Activated gamma-delta T cell (primary cell): ENCODE results near the gene CEACAM7.
"Not testable (repeated sequence)": the region's sequence is repeated elsewhere in the genome, so short reads cannot be mapped to it uniquely, and the experiment has no call there.

ENCODE experiments used
- DNase-seq: peaks from one replicate; lab custom pipeline; 2025; lab: John Stamatoyannopoulos, UW
- total RNA-seq, 2 donors: gene quantifications; one replicate each; lab custom pipeline; 2026; lab: John Stamatoyannopoulos, UW

Gene CEACAM7
- total RNA-seq: 0 reads per million in 2 donors

GRCh38 chr19:41688098-41688497 lies at the start of gene CEACAM7:
CEACAM7 (minus strand) TSS chr19:41688270; CDS start chr19:41688165, 105 bp downstream.
- DNase-seq: no peak

- no peak for DNase-seq
These were observed 47.1 kb upstream of the CEACAM7 start for GRCh38 chr19:41735071-41735600.

- no peak for DNase-seq
These were observed 46.5 kb upstream of the CEACAM7 start for GRCh38 chr19:41734585-41734984.

- no peak for DNase-seq
These were observed 46.1 kb upstream of the CEACAM7 start for GRCh38 chr19:41734156-41734555.

- no peak for DNase-seq
These were observed 38.4 kb upstream of the CEACAM7 start for GRCh38 chr19:41726493-41726892.

GRCh38 chr19:41720103-41720502 lies 32.0 kb upstream of the CEACAM7 start:
- no peak for DNase-seq

- no peak for DNase-seq
These were observed 30.7 kb upstream of the CEACAM7 start for GRCh38 chr19:41718761-41719160.

- no peak for DNase-seq
These were observed 26.5 kb upstream of the CEACAM7 start for GRCh38 chr19:41714598-41714997.

- DNase-seq: no peak
These were observed 23.5 kb upstream of the CEACAM7 start for GRCh38 chr19:41711376-41712261.

GRCh38 chr19:41709951-41710645 lies 22.0 kb upstream of the CEACAM7 start:
- DNase-seq: no peak

- not testable (repeated sequence) for DNase-seq
These were observed 21.4 kb upstream of the CEACAM7 start for GRCh38 chr19:41709516-41709915.

GRCh38 chr19:41708481-41708880 lies 20.4 kb upstream of the CEACAM7 start, which contains the start of gene CEACAM5:
CEACAM5 (plus strand) TSS chr19:41708626; CDS start chr19:41708732, 106 bp downstream.
- no peak for DNase-seq

GRCh38 chr19:41707871-41708371 lies 19.9 kb upstream of the CEACAM7 start:
- DNase-seq: no peak

GRCh38 chr19:41707502-41707812 lies 19.4 kb upstream of the CEACAM7 start:
- DNase-seq: no peak

GRCh38 chr19:41706741-41707501 lies 18.9 kb upstream of the CEACAM7 start:
- peak; percentile 22 for DNase-seq

- no peak for DNase-seq
These were observed 17.5 kb upstream of the CEACAM7 start for GRCh38 chr19:41705393-41706174.

- no peak for DNase-seq
These were observed 15.7 kb upstream of the CEACAM7 start for GRCh38 chr19:41703602-41704293.

GRCh38 chr19:41702171-41702651 lies 14.1 kb upstream of the CEACAM7 start:
- no peak for DNase-seq

GRCh38 chr19:41701401-41702075 lies 13.5 kb upstream of the CEACAM7 start:
- DNase-seq: no peak
